Lower leg skin (tissue), 3 donors: ENCODE measurements around the gene PTCH1.

Experiments
- POLR2A ChIP-seq, 2 donors: fragments of 450-650 bp; IDR thresholded peaks; one replicate each; pipeline ENCODE4 v1.6.1; 2016 to 2017; ENCODE audit warnings: antibody characterized with exemption in 2 of 2, mild to moderate bottlenecking in 1 of 2, moderate library complexity in 1 of 2
- TF ChIP-seq, protein P1 (sequence below), 3 donors: fragments of 450-650 bp; IDR thresholded peaks; one replicate each; pipeline ENCODE4 v1.5.1; 2016; ENCODE audit warnings: antibody characterized with exemption in 3 of 3, mild to moderate bottlenecking in 3 of 3, moderate library complexity in 2 of 3

DNA sequence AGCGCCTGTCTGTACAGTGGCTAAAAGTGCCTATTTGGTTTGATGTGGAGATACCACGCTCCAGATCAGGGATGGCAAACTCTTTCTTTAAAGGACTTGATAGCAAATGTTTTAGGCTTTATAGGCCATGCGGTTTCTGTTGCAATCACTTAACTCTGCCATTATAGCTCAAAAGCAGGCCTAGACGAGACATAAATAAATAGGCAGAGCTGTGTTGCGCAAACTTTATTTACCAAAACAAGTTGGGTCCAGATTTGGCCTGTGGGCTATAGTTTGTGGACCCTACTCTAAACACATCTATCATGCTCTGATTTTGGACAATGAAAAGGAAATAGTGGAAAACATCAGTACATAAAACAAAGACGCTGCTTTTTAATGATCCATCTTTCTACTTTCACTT, 79.2 kb downstream of the PTCH1 start:
- TF ChIP-seq, protein P1, sequence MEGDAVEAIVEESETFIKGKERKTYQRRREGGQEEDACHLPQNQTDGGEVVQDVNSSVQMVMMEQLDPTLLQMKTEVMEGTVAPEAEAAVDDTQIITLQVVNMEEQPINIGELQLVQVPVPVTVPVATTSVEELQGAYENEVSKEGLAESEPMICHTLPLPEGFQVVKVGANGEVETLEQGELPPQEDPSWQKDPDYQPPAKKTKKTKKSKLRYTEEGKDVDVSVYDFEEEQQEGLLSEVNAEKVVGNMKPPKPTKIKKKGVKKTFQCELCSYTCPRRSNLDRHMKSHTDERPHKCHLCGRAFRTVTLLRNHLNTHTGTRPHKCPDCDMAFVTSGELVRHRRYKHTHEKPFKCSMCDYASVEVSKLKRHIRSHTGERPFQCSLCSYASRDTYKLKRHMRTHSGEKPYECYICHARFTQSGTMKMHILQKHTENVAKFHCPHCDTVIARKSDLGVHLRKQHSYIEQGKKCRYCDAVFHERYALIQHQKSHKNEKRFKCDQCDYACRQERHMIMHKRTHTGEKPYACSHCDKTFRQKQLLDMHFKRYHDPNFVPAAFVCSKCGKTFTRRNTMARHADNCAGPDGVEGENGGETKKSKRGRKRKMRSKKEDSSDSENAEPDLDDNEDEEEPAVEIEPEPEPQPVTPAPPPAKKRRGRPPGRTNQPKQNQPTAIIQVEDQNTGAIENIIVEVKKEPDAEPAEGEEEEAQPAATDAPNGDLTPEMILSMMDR (IDR thresholded peaks at IDR 0.05): no peak
- TF ChIP-seq POLR2A (IDR thresholded peaks at IDR 0.05): no peak
